SH-SY5Y (cell line): Measurements from ENCODE around the gene EP300.

Experiments
- GATA2 ChIP-seq: IDR thresholded peaks from 2 replicates; pipeline ENCODE4 v1.6.1; 2011; ENCODE audit warnings: mild to moderate bottlenecking, low read depth, low read length
- GATA3 ChIP-seq: IDR thresholded peaks from 2 replicates; pipeline ENCODE4 v1.6.1; 2011; ENCODE audit warnings: low read depth, mild to moderate bottlenecking, low read length, moderate library complexity

DNA sequence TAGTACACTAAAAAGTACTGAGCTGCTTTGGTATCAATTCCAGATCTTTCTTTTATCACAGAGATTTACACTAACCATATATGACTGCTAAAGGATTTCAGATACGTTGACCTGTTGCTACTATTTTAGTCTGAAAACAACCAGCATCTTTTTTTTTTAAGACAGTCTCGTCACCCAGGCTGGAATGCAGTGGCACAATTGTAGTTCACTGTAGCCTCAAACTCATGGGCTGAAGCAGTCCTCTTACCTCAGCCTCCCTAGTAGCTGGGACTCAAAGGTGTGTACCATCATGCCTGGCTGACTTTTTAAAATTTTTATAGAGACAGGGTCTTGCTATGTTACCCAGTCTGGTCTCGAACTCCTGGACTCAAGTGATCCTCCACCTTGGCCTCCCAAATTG, 88.5 kb downstream of the EP300 start:
- no peak for TF ChIP-seq GATA2
- no peak for TF ChIP-seq GATA3
